Breast epithelium (tissue), 4 donors: ENCODE measurements around the gene OSBPL10. TPM values are rescaled to one million over a fixed set of nuclear protein-coding genes. Genes with fewer than 3 reads are reported as not detected.

Experiments
- DNase-seq, 2 donors: peaks; one replicate each; pipeline ENCODE4 v3.0.0-alpha.2; 2019; ENCODE audit warnings: low spot score in 2 of 2
- H3K27ac ChIP-seq, 2 donors: fragments of 200-600 bp; sonication (generic) in 1 of 2; one replicate each; pipeline ENCODE4 v1.5.1; 2016 to 2019; ENCODE audit warnings: mild to moderate bottlenecking in 1 of 2
- H3K27me3 ChIP-seq, 2 donors: fragments of 200-600 bp; sonication (generic) in 1 of 2; one replicate each; pipeline versions ENCODE4 v1.5.1 to v1.6.0; 2017 to 2019; ENCODE audit warnings: control low read depth in 1 of 2, mild to moderate bottlenecking in 1 of 2
- H3K36me3 ChIP-seq: fragments of 200-600 bp; one replicate; pipeline ENCODE4 v1.5.1; 2019
- H3K4me1 ChIP-seq, 2 donors: fragments of 200-600 bp; sonication (generic); one replicate each; pipeline ENCODE4 v1.5.1; 2016 to 2019; ENCODE audit warnings: control low read depth in 1 of 2
- H3K4me3 ChIP-seq, 3 donors: fragments of 200-600 bp; sonication (generic); 1 replicate in 2 of 3; 2 replicates in 1 of 3; pipeline ENCODE4 v1.5.1; 2016 to 2019; ENCODE audit warnings: mild to moderate bottlenecking in 3 of 3, moderate library complexity in 2 of 3
- H3K9me3 ChIP-seq, 2 donors: fragments of 200-600 bp; sonication (generic) in 1 of 2; one replicate each; pipeline ENCODE4 v1.5.1; 2016 to 2019; ENCODE audit warnings: control low read depth in 1 of 2
- POLR2A ChIP-seq: fragments of 450-650 bp; IDR thresholded peaks from one replicate; pipeline ENCODE4 v1.6.1; 2016; ENCODE audit warnings: antibody characterized with exemption, mild to moderate bottlenecking, moderate library complexity
- POLR2AphosphoS5 ChIP-seq, 3 donors: sonication (generic); formaldehyde crosslinking; IDR thresholded peaks; one replicate each; pipeline ENCODE4 v1.6.1; 2017; ENCODE audit warnings: antibody characterized with exemption in 3 of 3
- intact Hi-C: fragments of 100-400 bp; cut with DNase I; formaldehyde crosslinking; loops from one replicate; pipeline ENCODE4 v1.15.1; 2023; ENCODE audit warnings: low total_unique reads
- total RNA-seq, 3 donors: library from RNA; depleted of rRNA; stranded (reverse); fragments of >200 nt; gene quantifications; one replicate each; pipeline ENCODE4 v1.1.0, GENCODE V29; 2016
- TF ChIP-seq, protein P1 (sequence below), 3 donors: fragments of 450-650 bp; IDR thresholded peaks; one replicate each; pipeline ENCODE4 v1.5.1; 2016 to 2017; ENCODE audit warnings: antibody characterized with exemption in 3 of 3, mild to moderate bottlenecking in 3 of 3, moderate library complexity in 3 of 3

Gene OSBPL10
- total RNA-seq, 3 donors from 2014 or later = 17.6 to 47.4 (median 26.5) TPM

GRCh38 chr3:31896648-31897433 is 84.2 kb downstream of the OSBPL10 start:
- H3K4me1 ChIP-seq = no peaks in the 10 kb centered on the region
- no peak for DNase-seq
- no peaks in the 10 kb centered on the region for H3K27me3 ChIP-seq
- H3K27ac ChIP-seq = no peak overlapping the region
- no peak overlapping the region for H3K4me3 ChIP-seq
- no peaks in the 10 kb centered on the region for H3K9me3 ChIP-seq
- no peaks in the 10 kb centered on the region for H3K36me3 ChIP-seq
- TF ChIP-seq POLR2AphosphoS5 (IDR thresholded peaks at IDR 0.05) (no peak), POLR2A (no peak)
- intact Hi-C loops = no loop called here

DNA sequence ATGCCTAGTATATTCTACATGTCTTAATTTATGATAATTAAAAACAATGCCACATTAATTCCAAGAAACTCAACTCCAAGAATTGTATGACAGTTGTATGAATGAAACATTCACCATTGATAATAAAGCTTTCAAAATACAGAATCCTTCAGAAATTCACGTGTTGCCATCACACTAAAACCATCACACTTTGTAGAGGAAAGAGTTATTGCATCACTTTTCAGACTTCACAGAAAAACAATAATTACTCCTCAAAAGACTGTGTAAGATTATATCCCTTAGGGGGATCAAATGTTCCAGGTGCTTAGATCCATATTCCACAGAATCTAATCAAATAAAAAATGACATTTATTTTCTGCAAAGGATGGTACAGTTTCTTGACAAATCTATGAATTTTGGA is 85.0 kb downstream of the OSBPL10 start:
- H3K4me1 ChIP-seq = no peaks in the 10 kb centered on the region
- no peak for DNase-seq
- TF ChIP-seq, protein P1, sequence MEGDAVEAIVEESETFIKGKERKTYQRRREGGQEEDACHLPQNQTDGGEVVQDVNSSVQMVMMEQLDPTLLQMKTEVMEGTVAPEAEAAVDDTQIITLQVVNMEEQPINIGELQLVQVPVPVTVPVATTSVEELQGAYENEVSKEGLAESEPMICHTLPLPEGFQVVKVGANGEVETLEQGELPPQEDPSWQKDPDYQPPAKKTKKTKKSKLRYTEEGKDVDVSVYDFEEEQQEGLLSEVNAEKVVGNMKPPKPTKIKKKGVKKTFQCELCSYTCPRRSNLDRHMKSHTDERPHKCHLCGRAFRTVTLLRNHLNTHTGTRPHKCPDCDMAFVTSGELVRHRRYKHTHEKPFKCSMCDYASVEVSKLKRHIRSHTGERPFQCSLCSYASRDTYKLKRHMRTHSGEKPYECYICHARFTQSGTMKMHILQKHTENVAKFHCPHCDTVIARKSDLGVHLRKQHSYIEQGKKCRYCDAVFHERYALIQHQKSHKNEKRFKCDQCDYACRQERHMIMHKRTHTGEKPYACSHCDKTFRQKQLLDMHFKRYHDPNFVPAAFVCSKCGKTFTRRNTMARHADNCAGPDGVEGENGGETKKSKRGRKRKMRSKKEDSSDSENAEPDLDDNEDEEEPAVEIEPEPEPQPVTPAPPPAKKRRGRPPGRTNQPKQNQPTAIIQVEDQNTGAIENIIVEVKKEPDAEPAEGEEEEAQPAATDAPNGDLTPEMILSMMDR (IDR thresholded peaks at IDR 0.05) = no peak
- TF ChIP-seq POLR2A (no peak), POLR2AphosphoS5 (IDR thresholded peaks at IDR 0.05) (no peak)
- H3K27me3 ChIP-seq = no peaks in the 10 kb centered on the region
- no peaks in the 10 kb centered on the region for H3K36me3 ChIP-seq
- no peak overlapping the region for H3K27ac ChIP-seq
- intact Hi-C loops = no loop called here
- H3K4me3 ChIP-seq = no peak overlapping the region
- H3K9me3 ChIP-seq = no peaks in the 10 kb centered on the region

DNA sequence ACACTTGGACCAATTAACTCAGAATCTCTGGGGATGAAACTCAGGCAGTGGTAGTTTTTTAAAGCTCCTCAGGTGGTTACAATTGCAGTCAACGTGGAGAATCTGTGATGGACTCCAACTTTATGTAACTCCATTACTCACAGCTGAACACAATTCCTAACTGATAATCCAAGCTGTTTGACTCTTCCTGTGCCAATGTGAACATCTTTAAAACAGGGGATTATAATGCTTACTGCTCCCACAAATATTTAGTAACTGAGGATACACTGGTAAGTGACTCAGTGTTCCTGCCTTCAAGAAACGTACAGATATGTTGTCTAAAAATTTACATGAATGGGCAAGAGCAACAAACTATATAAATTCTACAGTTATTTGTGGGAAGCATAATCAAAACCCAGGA is 85.6 kb downstream of the OSBPL10 start:
- Histone ChIP-seq H3K4me1 (no peaks in the 10 kb centered on the region), H3K4me3 (no peak overlapping the region), H3K27ac (no peak overlapping the region), H3K9me3 (no peaks in the 10 kb centered on the region), H3K36me3 (no peaks in the 10 kb centered on the region), H3K27me3 (no peaks in the 10 kb centered on the region)
- intact Hi-C loops = loop anchor here (2.0 kb wide), 1 partner anchor 75 kb away; no protein-coding TSS in a partner anchor
- no peak for TF ChIP-seq POLR2A
- TF ChIP-seq POLR2AphosphoS5 (IDR thresholded peaks at IDR 0.05) = no peak
- TF ChIP-seq, protein P1 (IDR thresholded peaks at IDR 0.05) = no peak
- DNase-seq = no peak

DNA sequence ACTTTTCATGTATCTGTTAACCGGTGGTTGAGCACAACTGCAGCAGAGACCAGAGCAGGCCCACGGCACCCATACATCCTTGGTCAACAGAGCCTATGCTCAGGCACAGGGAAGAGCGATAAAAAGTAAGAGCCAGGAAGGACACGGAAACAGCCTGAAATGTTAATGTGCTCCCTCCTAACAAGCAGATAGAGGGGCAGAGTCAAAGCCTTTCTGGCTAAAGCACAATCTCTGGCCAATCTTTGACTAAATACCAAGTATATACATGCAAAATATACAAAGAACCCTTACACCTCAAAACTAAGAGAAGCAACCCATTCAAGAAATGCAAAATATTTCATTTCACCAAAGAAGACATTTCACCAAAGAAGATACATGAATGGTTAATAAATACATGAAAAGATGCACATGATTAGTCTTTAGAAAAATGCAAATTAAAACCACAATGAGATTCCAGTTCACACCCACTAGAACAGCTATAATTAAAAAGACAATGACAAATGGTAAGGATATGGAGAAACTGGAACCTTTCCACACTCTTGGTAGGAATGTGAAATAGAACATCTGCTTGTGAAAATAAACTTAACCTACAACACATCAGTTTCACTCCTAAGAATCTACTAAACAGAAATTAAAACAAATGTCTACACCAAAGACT is 88.0 kb downstream of the OSBPL10 start:
- intact Hi-C loops = no loop called here
- no peak for DNase-seq

GRCh38 chr3:31892500-31892899 is 88.6 kb downstream of the OSBPL10 start:
- Histone ChIP-seq H3K27me3 (no peaks in the 10 kb centered on the region), H3K27ac (no peak overlapping the region), H3K4me3 (no peak overlapping the region), H3K4me1 (no peaks in the 10 kb centered on the region), H3K36me3 (no peaks in the 10 kb centered on the region), H3K9me3 (no peaks in the 10 kb centered on the region)
- no peak for DNase-seq
- no peak for TF ChIP-seq POLR2A
- TF ChIP-seq POLR2AphosphoS5 (IDR thresholded peaks at IDR 0.05) = no peak
- TF ChIP-seq, protein P1 (IDR thresholded peaks at IDR 0.05) = no peak
- intact Hi-C loops = no loop called here

More for the DNA sequence above, 88.0 kb downstream of the OSBPL10 start:
- no peaks in the 10 kb centered on the region for H3K9me3 ChIP-seq
- no peak overlapping the region for H3K4me3 ChIP-seq
- H3K27ac ChIP-seq = no peak overlapping the region
- TF ChIP-seq POLR2AphosphoS5 (IDR thresholded peaks at IDR 0.05) = no peak
- no peak for TF ChIP-seq POLR2A
- TF ChIP-seq, protein P1 (IDR thresholded peaks at IDR 0.05) = no peak
- H3K4me1 ChIP-seq = no peaks in the 10 kb centered on the region
- no peaks in the 10 kb centered on the region for H3K36me3 ChIP-seq
- no peaks in the 10 kb centered on the region for H3K27me3 ChIP-seq
